Fibroblast of mammary gland (primary cell): ENCODE results near the gene SETD1A.

Experiments
- DNase-seq: peaks from one replicate; pipeline ENCODE4 v3.0.0-alpha.2; 2010; ENCODE audit warnings: low read depth
- H3K4me3 ChIP-seq: 2 replicates; pipeline ENCODE4 v1.5.1; 2011; ENCODE audit warnings: low read depth, mild to moderate bottlenecking, low read length, moderate library complexity; ENCODE audit not compliant: control insufficient read depth
- CTCF ChIP-seq: conservative IDR thresholded peaks from 2 replicates; pipeline ENCODE4 v1.5.1; 2011; ENCODE audit warnings: low read depth, low read length, inconsistent platforms; ENCODE audit not compliant: control insufficient read depth, insufficient read depth

The SETD1A gene

GRCh38 chr16:30954993-30955392 lies 2.6 kb upstream of the SETD1A start:
- DNase-seq: no peak
- H3K4me3 ChIP-seq: no peak overlapping the region
- no peak for TF ChIP-seq CTCF

GRCh38 chr16:30956601-30957455 lies 726 bp upstream of the SETD1A start:
- H3K4me3 ChIP-seq: peak overlapping the region; percentile 89
- DNase-seq: peak; percentile 83
- no peak for TF ChIP-seq CTCF

GRCh38 chr16:30958175-30959079 lies 873 bp downstream of the SETD1A start:
- TF ChIP-seq CTCF: no peak
- peak; percentile 42 for DNase-seq
- peak overlapping the region; percentile 89 for H3K4me3 ChIP-seq

- no peak for TF ChIP-seq CTCF
- H3K4me3 ChIP-seq: no peak overlapping the region
- no peak for DNase-seq
These were observed 3.8 kb downstream of the SETD1A start for GRCh38 chr16:30961384-30961783.

GRCh38 chr16:30963925-30964511 lies 6.5 kb downstream of the SETD1A start:
- H3K4me3 ChIP-seq: no peak overlapping the region
- no peak for DNase-seq
- TF ChIP-seq CTCF: no peak

- TF ChIP-seq CTCF: no peak
- DNase-seq: no peak
- H3K4me3 ChIP-seq: no peak overlapping the region
These were observed 7.1 kb downstream of the SETD1A start for GRCh38 chr16:30964574-30965226.
